K562 (cell line): Measurements from ENCODE around the gene SPON1. TPM values are rescaled to one million over a fixed set of nuclear protein-coding genes. Genes with fewer than 3 reads are reported as not detected.

Source experiments
- ATAC-seq: fragments of 200-7000 bp; cut with Tn5 transposase; 3 replicates; pipeline ENCODE4 v1.9.1; 2020; ENCODE audit warnings: moderate library complexity
- BruUV-seq: library from RNA; stranded (reverse); fragments of 400-500 nt; replicated peaks from 2 replicates; lab custom pipeline; 2021; lab: Mats Ljungman, UMichigan
- CTCF ChIA-PET: fragments of 300-600 bp; formaldehyde crosslinking; extraction: SDS; loops from one replicate; lab custom pipeline; 2021; ENCODE audit warnings: low intra/inter-chr PET ratio; lab: Yijun Ruan, JAX
- POLR2A ChIA-PET: fragments of 300-600, 350-650 bp; sonication (Branson Sonifier 250); formaldehyde crosslinking; extraction: SDS; loops from one replicate; lab custom pipeline; 2021; ENCODE audit warnings: antibody characterized with exemption, inconsistent platforms; lab: Yijun Ruan, JAX
- DNase-seq, 4 experiments: peaks; one replicate each; pipeline versions ENCODE4 v3.0.0 to v3.0.0-alpha.2; 2011 to 2018; ENCODE audit warnings: low spot score in 3 of 4, mixed read lengths in 3 of 4; ENCODE audit errors: extremely low read depth in 1 of 4
- FAIRE-seq: peaks from 2 replicates; lab custom pipeline; 2011; peaks lifted over from hg19 to GRCh38; lab: Jason Lieb, UNC
- H2AFZ ChIP-seq: 2 replicates; pipeline ENCODE4 v1.6.0; 2011; ENCODE audit warnings: low read depth, low read length, control low read depth, inconsistent platforms
- H3K27ac ChIP-seq: fragments of 200-600 bp; 3 replicates; pipeline ENCODE4 v1.8.0; 2011; ENCODE audit warnings: low read depth, mild to moderate bottlenecking, control low read depth, inconsistent platforms, low read length, moderate library complexity, mixed read lengths; ENCODE audit errors: extremely low read depth
- H3K27me3 ChIP-seq, 2 experiments: fragments of 300-600 bp in 1 of 2; 2 replicates in 1 of 2; 3 replicates in 1 of 2; pipeline versions ENCODE4 v1.6.0 to v1.8.0; 2011; ENCODE audit warnings: inconsistent platforms in 2 of 2, low read length in 2 of 2, mild to moderate bottlenecking in 1 of 2, mixed read lengths in 1 of 2, moderate library complexity in 1 of 2; ENCODE audit not compliant: control insufficient read depth in 2 of 2, insufficient read depth in 2 of 2
- H3K36me3 ChIP-seq: fragments of 300-600 bp; 3 replicates; pipeline ENCODE4 v1.8.0; 2011; ENCODE audit warnings: mild to moderate bottlenecking, low read length, inconsistent platforms; ENCODE audit not compliant: control insufficient read depth, insufficient read depth
- H3K4me1 ChIP-seq, 2 experiments: fragments of 200-600 bp in 1 of 2; replicated peaks in 1 of 2; 2 replicates in 1 of 2; 3 replicates in 1 of 2; pipeline versions ENCODE4 v1.5.1 to v1.8.0; 2011; ENCODE audit warnings: inconsistent platforms in 2 of 2, low read length in 2 of 2, mild to moderate bottlenecking in 1 of 2, mixed read lengths in 1 of 2, moderate library complexity in 1 of 2; ENCODE audit not compliant: control insufficient read depth in 2 of 2, insufficient read depth in 2 of 2
- H3K4me2 ChIP-seq: 2 replicates; pipeline ENCODE4 v1.6.1; 2011; ENCODE audit warnings: low read length, control low read depth, inconsistent platforms, mixed read lengths; ENCODE audit not compliant: insufficient read depth
- H3K4me3 ChIP-seq: fragments of 200-600 bp; sonication (generic), shearing (Covaris generic); 2 replicates; pipeline ENCODE4 v1.5.1; 2016; ENCODE audit warnings: control low read depth, inconsistent platforms
- H3K79me2 ChIP-seq: fragments of 200-600 bp; 3 replicates; pipeline ENCODE4 v1.8.0; 2011; ENCODE audit warnings: low read length, inconsistent platforms; ENCODE audit not compliant: control insufficient read depth, insufficient read depth
- H3K9ac ChIP-seq, 2 experiments: 2 replicates each; pipeline versions ENCODE4 v1.6.0 to v1.6.1; 2011; ENCODE audit warnings: low read depth in 2 of 2, low read length in 2 of 2, control low read depth in 1 of 2, inconsistent platforms in 1 of 2, mild to moderate bottlenecking in 1 of 2, mixed read lengths in 1 of 2; ENCODE audit not compliant: insufficient read depth in 1 of 2
- H3K9me1 ChIP-seq: one replicate; pipeline ENCODE4 v1.6.0; 2011; ENCODE audit warnings: inconsistent platforms, mild to moderate bottlenecking, low read length, moderate library complexity; ENCODE audit not compliant: control insufficient read depth, insufficient read depth
- H3K9me3 ChIP-seq: replicated peaks from 2 replicates; pipeline ENCODE4 v1.5.1; 2011; ENCODE audit warnings: low read depth, low read length, inconsistent platforms; ENCODE audit not compliant: control insufficient read depth, insufficient read depth
- H4K20me1 ChIP-seq: replicated peaks from 2 replicates; pipeline ENCODE4 v1.6.1; 2011; ENCODE audit warnings: low read length, inconsistent platforms, mixed read lengths; ENCODE audit not compliant: control insufficient read depth, insufficient read depth
- CHD4 ChIP-seq: fragments of 200-600 bp; sonication (generic); IDR thresholded peaks from 3 replicates; pipeline ENCODE4 v1.6.1; 2012; ENCODE audit warnings: low read depth, mild to moderate bottlenecking, mixed read lengths, low read length, inconsistent platforms; ENCODE audit not compliant: insufficient read depth, insufficient replicate concordance, poor library complexity, severe bottlenecking
- HSF4 ChIP-seq: fragments of 250-450 bp; sonication (Bioruptor Pico); IDR thresholded peaks from 2 replicates; pipeline ENCODE4 v2.1.2; 2022; ENCODE audit warnings: mild to moderate bottlenecking, moderate library complexity, borderline replicate concordance
- KDM1A ChIP-seq, 2 experiments: fragments of 450-650 bp; IDR thresholded peaks; 2 replicates each; pipeline ENCODE4 v1.6.1; 2016; ENCODE audit warnings: mild to moderate bottlenecking in 2 of 2
- PTBP1 ChIP-seq: fragments of 200-400 bp; formaldehyde crosslinking; IDR thresholded peaks from 2 replicates; pipeline ENCODE4 v1.6.1; 2017; ENCODE audit warnings: low read depth, low read length
- RBM15 ChIP-seq: fragments of 200-400 bp; formaldehyde crosslinking; IDR thresholded peaks from 2 replicates; pipeline ENCODE4 v1.6.1; 2018; ENCODE audit warnings: mild to moderate bottlenecking, low read length, moderate library complexity; ENCODE audit not compliant: insufficient read depth
- RBM34 ChIP-seq: fragments of 200-400 bp; formaldehyde crosslinking; IDR thresholded peaks from 2 replicates; pipeline ENCODE4 v1.6.1; 2018; ENCODE audit warnings: low read length, borderline replicate concordance; ENCODE audit not compliant: insufficient read depth
- SETDB1 ChIP-seq: IDR thresholded peaks from one replicate; pipeline ENCODE4 v1.6.1; 2012; ENCODE audit warnings: low read length, control low read depth, inconsistent platforms
- STAG1 ChIP-seq: sonication (generic); formaldehyde crosslinking; IDR thresholded peaks from 2 replicates; pipeline ENCODE4 v1.5.0; 2020; ENCODE audit warnings: missing genetic modification reagents, borderline replicate concordance
- WGBS: fragments of 100-300 bp; shearing (Covaris generic); methylation state at CpG from one replicate; pipeline ENCODE4 v1.1.6; 2016; ENCODE audit warnings: low coverage, mixed read lengths; ENCODE audit not compliant: insufficient coverage; ENCODE audit errors: missing lambda C conversion rate; 5-methylcytosine and 5-hydroxymethylcytosine counted together
- in situ Hi-C: fragments of 300-500 bp; cut with MboI; formaldehyde crosslinking; loops from 4 replicates; pipeline ENCODE4 v1.15.0; 2018; ENCODE audit warnings: inconsistent platforms, mixed read lengths
- intact Hi-C: fragments of 100-400 bp; cut with micrococcal nuclease; formaldehyde crosslinking; loops from 2 replicates; pipeline ENCODE4 v1.14.2; 2022
- polyA plus RNA-seq, 8 experiments: library from polyadenylated mRNA; depleted of rRNA in 4 of 8; stranded (reverse) in 5 of 8; unstranded in 3 of 8; fragments of >200 nt; fragmentation: Nextera tagmentation in 2 of 8; fragmentation: Illumina TruSeq in 1 of 8; extraction: Ambion mirVana in 2 of 8; extraction: Trizol in 1 of 8; gene quantifications; 2 replicates each; pipeline versions ENCODE4 v1.2.1 to v1.2.3, GENCODE V29; 2011 to 2014; ENCODE audit warnings: inconsistent platforms in 1 of 8, missing spikeins in 1 of 8
- total RNA-seq, 7 experiments: library from RNA; depleted of rRNA in 6 of 7; stranded (reverse); fragments of >200 nt in 6 of 7; fragmentation: Illumina TruSeq in 2 of 7; extraction: Trizol in 2 of 7; gene quantifications; 2 replicates each; pipeline versions ENCODE4 v1.2.1 to v1.2.3, GENCODE V29; 2011 to 2021; ENCODE audit warnings: low replicate concordance in 1 of 7

SPON1 gene
- total and polyA plus RNA-seq, 9 of the 15 experiments (the other 6 are each of a cell fraction or from before 2014, with no cell fraction given): 0.04 to 0.06 TPM; not detected in 7

GRCh38 chr11:14110629-14111028 lies 148.1 kb downstream of the SPON1 start:
- POLR2A ChIA-PET: no interaction called here
- DNase-seq: no peak
- H3K4me2 ChIP-seq: no peak overlapping the region
- TF ChIP-seq KDM1A (IDR thresholded peaks at IDR 0.05): no peak
- no peak for TF ChIP-seq RBM15
- TF ChIP-seq, all 486 proteins: peak for 0
- no peak for FAIRE-seq
- intact Hi-C loops (no loop called here), in situ Hi-C loops (no loop called here)
- CTCF ChIA-PET: no interaction called here
- H3K27ac ChIP-seq: no peak overlapping the region
- H3K9me3 ChIP-seq: no peaks in the 10 kb centered on the region
- no TSS peak for BruUV-seq
- no peak overlapping the region for H3K4me3 ChIP-seq
- WGBS: 4% methylated on average over 2 of the region's 2 CpGs
- H3K27me3 ChIP-seq: no peaks in the 10 kb centered on the region
- ATAC-seq: no peak
- H3K4me1 ChIP-seq: no peaks in the 10 kb centered on the region
- H3K9ac ChIP-seq: no peak overlapping the region
- no peaks in the 10 kb centered on the region for H3K9me1 ChIP-seq
- no peak overlapping the region for H2AFZ ChIP-seq
- H3K36me3 ChIP-seq: no peaks in the 10 kb centered on the region
- H4K20me1 ChIP-seq: no peaks in the 10 kb centered on the region
- no peaks in the 10 kb centered on the region for H3K79me2 ChIP-seq

DNA sequence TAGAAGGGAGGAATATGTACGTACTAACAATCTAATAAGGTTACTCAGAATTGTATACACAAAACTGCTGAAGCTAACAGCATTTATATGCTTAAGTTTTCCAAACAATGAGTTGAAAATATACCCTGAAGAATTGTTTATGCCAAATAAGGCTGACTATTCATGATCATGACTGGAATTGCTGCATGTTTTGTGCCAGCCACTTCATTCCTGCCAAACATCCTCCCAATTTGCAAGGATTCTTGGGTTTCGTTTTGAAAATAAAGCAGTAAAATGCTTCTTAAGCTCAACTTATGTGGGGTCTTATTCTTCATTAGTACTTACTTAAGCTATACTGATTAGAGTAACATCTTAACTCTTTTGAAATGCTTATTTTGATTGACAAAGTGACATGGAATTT lies 149.0 kb downstream of the SPON1 start:
- TF ChIP-seq CHD4 (no peak), SETDB1 (no peak), PTBP1 (no peak), RBM34 (no peak), STAG1 (CRISPR knock-in tag) (no peak), HSF4 (CRISPR knock-in tag) (no peak)
- H3K4me2 ChIP-seq: no peak overlapping the region
- POLR2A ChIA-PET: interaction anchor here (0.7 kb wide), 1 partner anchor 252 kb away, joined by 3 read pairs; no protein-coding TSS in a partner anchor
- no peak overlapping the region for H3K4me3 ChIP-seq
- in situ Hi-C loops: no loop called here
- no peaks in the 10 kb centered on the region for H3K79me2 ChIP-seq
- H3K4me1 ChIP-seq: no peaks in the 10 kb centered on the region
- DNase-seq (no peak), ATAC-seq (no peak), FAIRE-seq (no peak)
- BruUV-seq: no TSS peak
- H3K27ac ChIP-seq: no peak overlapping the region
- H3K9me3 ChIP-seq: no peaks in the 10 kb centered on the region
- WGBS: 0% methylated on average over 2 of the region's 2 CpGs
- H3K9me1 ChIP-seq: no peaks in the 10 kb centered on the region
- H4K20me1 ChIP-seq: no peaks in the 10 kb centered on the region
- H3K36me3 ChIP-seq: no peaks in the 10 kb centered on the region
- no peak overlapping the region for H3K9ac ChIP-seq
- H2AFZ ChIP-seq: no peak overlapping the region
- H3K27me3 ChIP-seq: no peaks in the 10 kb centered on the region
- CTCF ChIA-PET: no interaction called here
- intact Hi-C loops: no loop called here
